GM12865 (cell line): ENCODE results near the gene FLCN.
"Not testable (repeated sequence)": the region's sequence is repeated elsewhere in the genome, so short reads cannot be mapped to it uniquely, and the experiment has no call there.

ENCODE experiments used
- DNase-seq: peaks from one replicate; pipeline ENCODE4 v3.0.0; 2010; ENCODE audit warnings: low read depth
- H3K4me3 ChIP-seq: 2 replicates; pipeline ENCODE4 v1.5.1; 2011; ENCODE audit warnings: mild to moderate bottlenecking, low read depth, low read length, control low read depth
- TF ChIP-seq, protein P1 (sequence below): IDR thresholded peaks from 2 replicates; pipeline ENCODE4 v1.5.1; 2011; ENCODE audit warnings: low read length, control low read depth, low read depth, inconsistent platforms; ENCODE audit not compliant: insufficient read depth; ENCODE audit errors: missing control alignments

FLCN gene

GRCh38 chr17:17196776-17197175 lies 40.2 kb downstream of the FLCN start:
- TF ChIP-seq, protein P1, sequence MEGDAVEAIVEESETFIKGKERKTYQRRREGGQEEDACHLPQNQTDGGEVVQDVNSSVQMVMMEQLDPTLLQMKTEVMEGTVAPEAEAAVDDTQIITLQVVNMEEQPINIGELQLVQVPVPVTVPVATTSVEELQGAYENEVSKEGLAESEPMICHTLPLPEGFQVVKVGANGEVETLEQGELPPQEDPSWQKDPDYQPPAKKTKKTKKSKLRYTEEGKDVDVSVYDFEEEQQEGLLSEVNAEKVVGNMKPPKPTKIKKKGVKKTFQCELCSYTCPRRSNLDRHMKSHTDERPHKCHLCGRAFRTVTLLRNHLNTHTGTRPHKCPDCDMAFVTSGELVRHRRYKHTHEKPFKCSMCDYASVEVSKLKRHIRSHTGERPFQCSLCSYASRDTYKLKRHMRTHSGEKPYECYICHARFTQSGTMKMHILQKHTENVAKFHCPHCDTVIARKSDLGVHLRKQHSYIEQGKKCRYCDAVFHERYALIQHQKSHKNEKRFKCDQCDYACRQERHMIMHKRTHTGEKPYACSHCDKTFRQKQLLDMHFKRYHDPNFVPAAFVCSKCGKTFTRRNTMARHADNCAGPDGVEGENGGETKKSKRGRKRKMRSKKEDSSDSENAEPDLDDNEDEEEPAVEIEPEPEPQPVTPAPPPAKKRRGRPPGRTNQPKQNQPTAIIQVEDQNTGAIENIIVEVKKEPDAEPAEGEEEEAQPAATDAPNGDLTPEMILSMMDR: no peak
- DNase-seq: no peak

GRCh38 chr17:17195466-17195865 lies 41.5 kb downstream of the FLCN start:
- not testable (repeated sequence) for H3K4me3 ChIP-seq, DNase-seq

More at GRCh38 chr17:17196776-17197175, 40.2 kb downstream of the FLCN start:
- H3K4me3 ChIP-seq: no peak overlapping the region

- no peak overlapping the region for H3K4me3 ChIP-seq
- TF ChIP-seq, protein P1: no peak
- DNase-seq: no peak
These were observed 45.0 kb downstream of the FLCN start for GRCh38 chr17:17191961-17192381.

GRCh38 chr17:17191346-17191792 lies 45.6 kb downstream of the FLCN start:
- no peak overlapping the region for H3K4me3 ChIP-seq
- no peak for DNase-seq
- TF ChIP-seq, protein P1: no peak

- H3K4me3 ChIP-seq: no peak overlapping the region
- no peak for DNase-seq
- TF ChIP-seq, protein P1: no peak
These were observed 46.8 kb downstream of the FLCN start for GRCh38 chr17:17190188-17190587.

GRCh38 chr17:17189559-17189958 lies 47.4 kb downstream of the FLCN start:
- no peak overlapping the region for H3K4me3 ChIP-seq
- TF ChIP-seq, protein P1: no peak
- DNase-seq: no peak

GRCh38 chr17:17188586-17188985 lies 48.4 kb downstream of the FLCN start:
- TF ChIP-seq, protein P1: no peak
- DNase-seq: no peak
- no peak overlapping the region for H3K4me3 ChIP-seq
